Adipocyte (in vitro differentiated cells): ENCODE measurements around the gene MSANTD1.

Experiments
- DNase-seq: peaks from one replicate; pipeline ENCODE4 v3.0.0-alpha.2; 2015; ENCODE audit warnings: low read depth
- H3K27me3 ChIP-seq: replicated peaks from 2 replicates; pipeline ENCODE4 v1.7.0; 2013; ENCODE audit warnings: mild to moderate bottlenecking, low read length, moderate library complexity; ENCODE audit not compliant: control insufficient read depth, insufficient read depth
- H3K36me3 ChIP-seq: 2 replicates; pipeline ENCODE4 v1.7.0; 2013; ENCODE audit warnings: low read length, mild to moderate bottlenecking, moderate library complexity; ENCODE audit not compliant: control insufficient read depth, insufficient read depth, severe bottlenecking
- H3K4me1 ChIP-seq: 2 replicates; pipeline ENCODE4 v1.7.0; 2013; ENCODE audit warnings: mild to moderate bottlenecking, low read length, moderate library complexity; ENCODE audit not compliant: control insufficient read depth, insufficient read depth
- H3K4me3 ChIP-seq: 2 replicates; pipeline ENCODE4 v1.7.0; 2013; ENCODE audit warnings: mild to moderate bottlenecking, low read length, moderate library complexity
- H3K9ac ChIP-seq: 2 replicates; pipeline ENCODE4 v1.7.0; 2013; ENCODE audit warnings: mild to moderate bottlenecking, low read length, moderate library complexity
- H3K9me3 ChIP-seq: 2 replicates; pipeline ENCODE4 v1.7.0; 2013; ENCODE audit warnings: mild to moderate bottlenecking, low read length, moderate library complexity; ENCODE audit not compliant: control insufficient read depth

Gene MSANTD1

DNA sequence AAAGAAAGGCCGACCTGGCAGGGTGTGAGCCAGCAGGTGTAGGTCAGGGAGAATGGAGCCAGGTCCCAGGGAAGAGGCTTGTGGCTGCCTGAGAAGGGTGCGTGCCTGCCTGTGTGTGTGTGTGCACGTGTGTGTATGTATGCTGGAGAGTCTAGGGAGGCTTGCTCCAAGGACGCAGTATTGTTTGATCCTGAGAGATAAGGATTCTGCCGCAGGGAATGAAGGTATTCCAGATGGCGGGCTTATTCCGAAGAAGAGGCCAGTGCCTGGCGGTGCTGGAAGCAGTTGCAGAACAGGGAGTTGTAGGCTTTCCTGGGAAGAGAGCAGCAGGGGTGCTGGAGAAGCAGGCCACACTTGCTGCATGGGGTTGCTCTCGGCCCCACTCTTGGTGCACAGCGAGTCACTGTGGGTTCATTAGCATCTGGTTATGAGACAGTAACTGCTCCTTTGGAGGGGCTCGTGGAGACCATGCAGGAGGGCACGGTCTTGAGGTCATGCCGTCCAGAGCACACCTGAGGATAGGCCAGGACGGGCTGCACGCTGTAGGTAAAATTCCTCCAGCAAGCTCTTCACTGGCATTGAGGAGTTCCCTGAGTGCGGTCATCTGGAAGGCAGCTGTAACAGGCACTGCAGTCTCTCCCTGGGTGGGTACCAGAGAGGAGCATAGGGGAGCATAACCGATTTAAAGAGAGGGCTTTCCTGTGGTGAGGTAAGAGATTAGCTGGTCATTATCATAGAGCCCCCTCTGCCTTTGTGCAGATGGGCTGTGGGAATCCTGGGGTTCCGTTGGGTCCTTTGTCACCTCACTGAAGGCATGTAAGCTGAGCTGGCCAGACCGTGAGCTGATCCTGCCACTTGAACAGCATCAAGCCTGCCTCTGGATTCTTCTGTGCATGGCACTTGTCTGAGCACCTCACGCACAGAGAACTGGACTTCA, 29.9 kb upstream of the MSANTD1 start:
- Histone ChIP-seq H3K9ac (no peak overlapping the region), H3K9me3 (no peaks in the 10 kb centered on the region), H3K4me3 (no peak overlapping the region), H3K27me3 (no peaks in the 10 kb centered on the region), H3K36me3 (peaks cover 94% of the 10 kb centered on the region), H3K4me1 (no peaks in the 10 kb centered on the region)
- no peak for DNase-seq

- H3K36me3 ChIP-seq, result peaks cover 94% of the 10 kb centered on the region
Measured at GRCh38 chr4:3219761-3220475, 29.0 kb upstream of the MSANTD1 start.

DNA sequence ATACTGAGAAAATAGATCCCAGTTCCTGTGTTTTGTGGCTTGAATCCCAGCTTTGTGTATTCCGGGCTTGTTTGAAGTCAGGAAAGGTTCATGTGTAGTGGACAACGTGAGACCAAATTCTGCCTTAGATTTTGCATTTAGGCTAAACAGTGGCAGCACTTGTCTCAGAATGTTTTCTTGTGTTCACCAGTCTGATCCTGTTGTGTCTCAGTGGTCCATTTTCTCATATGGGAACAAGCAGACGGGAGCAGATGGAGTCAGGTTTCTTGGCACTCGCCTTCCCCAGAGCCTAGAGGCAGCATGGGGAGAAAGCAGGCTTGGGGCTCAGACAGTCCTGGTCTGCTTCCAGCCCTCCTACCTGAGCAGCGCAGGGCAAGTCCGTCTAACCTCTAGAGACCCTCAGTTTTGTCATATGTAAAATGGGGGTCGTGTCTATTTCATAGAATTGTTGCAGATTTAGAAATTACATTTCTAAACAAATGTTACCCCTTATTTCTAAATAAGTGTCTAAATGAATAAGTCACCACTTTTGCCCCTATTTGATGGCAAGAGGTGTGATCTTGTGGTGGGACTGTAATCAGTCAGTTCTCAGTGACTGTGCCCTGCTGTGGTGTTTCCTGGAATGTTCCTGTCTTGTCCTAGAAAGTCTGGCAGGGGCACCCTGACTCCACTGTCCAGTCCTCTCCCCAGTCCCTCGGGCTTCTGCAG, 28.3 kb upstream of the MSANTD1 start:
- H3K27me3 ChIP-seq, result no peaks in the 10 kb centered on the region
- no peak for DNase-seq
- peaks cover 88% of the 10 kb centered on the region for H3K36me3 ChIP-seq
- no peaks in the 10 kb centered on the region for H3K9me3 ChIP-seq
- no peak overlapping the region for H3K4me3 ChIP-seq
- H3K4me1 ChIP-seq, result no peaks in the 10 kb centered on the region
- H3K9ac ChIP-seq, result no peak overlapping the region

More at GRCh38 chr4:3219761-3220475, 29.0 kb upstream of the MSANTD1 start:
- Histone ChIP-seq H3K4me3 (no peak overlapping the region), H3K27me3 (no peaks in the 10 kb centered on the region), H3K4me1 (no peaks in the 10 kb centered on the region), H3K9ac (no peak overlapping the region), H3K9me3 (no peaks in the 10 kb centered on the region)
- DNase-seq, result no peak

DNA sequence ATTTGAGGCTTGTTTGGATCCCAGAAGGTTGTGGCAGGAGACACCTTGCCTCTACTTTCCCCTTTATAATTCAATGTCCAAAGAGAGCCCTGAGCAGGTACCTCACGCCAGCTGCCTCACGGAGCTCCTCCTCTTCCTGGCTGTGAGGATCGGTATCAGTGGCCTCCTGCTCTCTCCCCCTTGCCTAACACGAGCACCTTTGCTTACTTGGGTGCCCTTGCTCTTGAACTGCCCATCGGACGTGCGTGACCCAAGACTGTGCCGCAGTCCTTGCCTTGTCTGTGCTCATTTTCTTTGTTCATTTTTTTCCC, 27.8 kb upstream of the MSANTD1 start:
- Histone ChIP-seq H3K4me3 (no peak overlapping the region), H3K4me1 (no peaks in the 10 kb centered on the region), H3K9me3 (no peaks in the 10 kb centered on the region), H3K27me3 (no peaks in the 10 kb centered on the region), H3K9ac (no peak overlapping the region), H3K36me3 (peaks cover 86% of the 10 kb centered on the region)
- no peak for DNase-seq

GRCh38 chr4:3221996-3222395, 27.0 kb upstream of the MSANTD1 start:
- H3K4me1 ChIP-seq, result no peaks in the 10 kb centered on the region
- DNase-seq, result no peak
- peaks cover 83% of the 10 kb centered on the region for H3K36me3 ChIP-seq
- no peak overlapping the region for H3K4me3 ChIP-seq
- no peaks in the 10 kb centered on the region for H3K27me3 ChIP-seq
- no peaks in the 10 kb centered on the region for H3K9me3 ChIP-seq
- H3K9ac ChIP-seq, result no peak overlapping the region

GRCh38 chr4:3223346-3223745, 25.6 kb upstream of the MSANTD1 start:
- no peak overlapping the region for H3K4me3 ChIP-seq
- H3K36me3 ChIP-seq, result peaks cover 74% of the 10 kb centered on the region
- no peak for DNase-seq
- H3K9ac ChIP-seq, result no peak overlapping the region
- no peaks in the 10 kb centered on the region for H3K9me3 ChIP-seq
- no peaks in the 10 kb centered on the region for H3K27me3 ChIP-seq
- no peaks in the 10 kb centered on the region for H3K4me1 ChIP-seq

DNA sequence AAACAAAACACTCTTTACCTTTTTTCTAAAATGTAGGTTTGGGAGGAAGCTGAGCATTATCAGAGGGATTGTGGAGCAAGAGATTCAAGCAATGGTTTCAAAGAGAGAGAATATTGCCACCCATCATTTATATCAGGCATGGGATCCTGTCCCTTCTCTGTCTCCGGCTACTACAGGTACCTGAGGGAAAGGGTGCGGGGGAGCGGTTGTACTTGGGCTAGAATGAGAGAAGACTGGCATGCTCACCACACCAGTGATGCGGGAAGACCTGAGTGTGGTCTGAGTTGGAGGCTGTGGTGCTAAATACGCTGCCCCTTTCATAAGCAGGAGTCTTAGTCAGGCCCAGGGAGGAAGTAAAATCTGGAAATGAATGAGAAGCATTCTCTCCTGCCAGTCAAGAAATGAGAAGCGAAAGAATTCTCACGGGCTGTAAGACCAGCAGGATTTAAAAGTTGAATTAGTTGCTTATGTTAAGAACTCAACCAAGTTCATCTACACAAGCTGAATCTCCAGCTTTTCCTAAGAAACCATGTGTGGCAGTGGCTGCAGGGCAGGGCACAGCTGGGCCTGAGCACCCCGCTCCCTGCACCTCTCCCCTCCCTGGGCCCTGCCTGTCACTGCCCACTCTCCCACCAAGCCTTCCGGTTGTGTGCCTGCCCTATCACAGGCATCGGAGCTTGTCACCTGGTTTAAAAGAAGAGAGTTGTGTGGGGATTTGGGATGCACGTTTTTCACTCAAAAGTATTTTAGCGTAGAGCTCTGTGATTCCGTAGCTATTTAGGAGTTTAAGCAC, 24.8 kb upstream of the MSANTD1 start:
- Histone ChIP-seq H3K9me3 (no peaks in the 10 kb centered on the region), H3K4me3 (no peak overlapping the region), H3K4me1 (no peaks in the 10 kb centered on the region), H3K27me3 (no peaks in the 10 kb centered on the region), H3K9ac (no peak overlapping the region), H3K36me3 (peaks cover 75% of the 10 kb centered on the region)
- DNase-seq, result no peak

DNA sequence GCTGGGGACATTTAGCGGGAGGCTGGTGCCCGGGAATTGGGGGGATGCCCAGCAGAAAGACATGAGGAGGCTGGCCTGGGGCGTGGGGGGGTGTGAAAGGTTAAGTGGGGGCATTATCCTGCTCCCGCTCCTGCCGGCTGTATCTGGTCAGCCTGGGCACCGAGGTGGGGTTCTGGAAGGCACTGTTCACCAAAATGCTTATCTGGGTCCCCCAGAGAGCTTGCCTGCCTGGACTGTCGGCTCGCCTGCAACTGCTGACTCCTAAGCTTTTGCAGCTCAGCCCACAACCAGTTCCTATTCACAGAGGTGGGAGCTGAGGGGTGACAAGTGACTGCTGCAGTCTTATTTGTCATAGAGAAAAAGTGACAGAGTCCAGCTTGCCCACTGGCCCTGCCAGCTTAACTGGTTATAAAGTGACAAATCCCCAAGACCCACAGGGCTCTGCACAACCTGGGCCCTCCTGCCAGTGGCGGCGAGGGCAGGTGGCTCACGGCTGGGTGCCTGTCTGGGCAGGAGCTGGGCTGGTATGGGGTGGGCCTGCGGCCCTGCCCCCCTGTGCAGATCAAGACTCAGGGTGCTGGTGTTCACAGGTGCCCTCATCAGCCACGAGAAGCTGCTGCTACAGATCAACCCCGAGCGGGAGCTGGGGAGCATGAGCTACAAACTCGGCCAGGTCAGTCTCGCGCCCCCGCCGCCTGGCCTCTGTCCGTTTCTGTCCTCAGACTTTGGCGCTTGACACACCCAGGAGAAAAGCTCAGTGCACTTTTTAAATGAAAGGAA, 23.7 kb upstream of the MSANTD1 start:
- no peaks in the 10 kb centered on the region for H3K27me3 ChIP-seq
- no peaks in the 10 kb centered on the region for H3K9me3 ChIP-seq
- DNase-seq, result no peak
- no peak overlapping the region for H3K4me3 ChIP-seq
- H3K36me3 ChIP-seq, result peaks cover 75% of the 10 kb centered on the region
- H3K4me1 ChIP-seq, result no peaks in the 10 kb centered on the region
- H3K9ac ChIP-seq, result no peak overlapping the region

DNA sequence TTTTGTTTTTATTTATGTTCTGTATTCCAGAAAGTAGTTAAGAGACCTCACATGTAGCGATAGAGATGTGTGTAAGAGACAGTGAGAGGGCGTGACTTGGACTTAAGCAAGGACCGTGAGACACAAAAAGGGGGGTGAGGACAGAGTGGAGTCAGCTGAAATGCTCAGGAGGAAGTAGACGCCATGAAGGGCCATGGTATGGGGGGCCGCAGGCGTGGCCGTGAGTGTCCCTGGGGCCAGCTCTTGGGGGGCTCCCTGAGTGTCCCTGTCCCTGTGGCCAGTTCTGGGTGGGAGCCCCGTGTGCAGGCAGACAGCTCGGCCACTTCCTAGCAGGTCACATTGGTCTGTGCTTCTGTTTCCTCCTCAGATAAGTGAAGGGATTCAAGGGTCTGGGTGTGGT, 23.0 kb upstream of the MSANTD1 start:
- Histone ChIP-seq H3K4me3 (no peak overlapping the region), H3K4me1 (no peaks in the 10 kb centered on the region), H3K27me3 (no peaks in the 10 kb centered on the region), H3K9ac (no peak overlapping the region), H3K36me3 (peaks cover 75% of the 10 kb centered on the region), H3K9me3 (no peaks in the 10 kb centered on the region)
- no peak for DNase-seq

DNA sequence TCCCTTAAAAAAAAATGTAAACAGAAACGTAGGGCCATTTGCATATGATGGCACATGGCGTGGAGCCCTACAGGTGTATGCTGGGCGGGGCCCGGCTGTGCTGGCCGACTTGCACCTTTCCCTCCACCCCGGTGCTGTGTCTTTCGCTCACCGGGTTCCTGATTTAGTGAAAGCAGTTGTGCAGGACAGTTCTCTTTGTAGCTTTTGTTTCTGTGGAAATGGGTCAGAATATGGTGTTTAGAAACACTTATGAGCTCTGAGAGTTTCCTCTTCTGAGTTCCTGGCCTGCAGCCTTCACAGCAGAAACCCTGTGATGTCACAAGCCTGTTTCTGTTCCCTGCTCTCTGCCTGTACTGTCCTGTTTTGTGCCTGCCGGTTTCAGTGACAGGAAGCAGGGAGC, 22.5 kb upstream of the MSANTD1 start:
- Histone ChIP-seq H3K9me3 (no peaks in the 10 kb centered on the region), H3K36me3 (peaks cover 75% of the 10 kb centered on the region), H3K27me3 (no peaks in the 10 kb centered on the region)

More for the DNA sequence above, 22.5 kb upstream of the MSANTD1 start:
- Histone ChIP-seq H3K4me3 (no peak overlapping the region), H3K4me1 (no peaks in the 10 kb centered on the region), H3K9ac (no peak overlapping the region)
- DNase-seq, result no peak
